NCI-H1417 treated with DMSO at 0.1 percent for 48 hours (cell line): ENCODE results near the gene SRPRA.
A peak's percentile ranks its signal among the peaks of the same experiment; 100 is the strongest.
"Not testable (repeated sequence)": the region's sequence is repeated elsewhere in the genome, so short reads cannot be mapped to it uniquely, and the experiment has no call there.

Experiments
- DNase-seq: peaks from one replicate; lab custom pipeline; 2025; lab: John Stamatoyannopoulos, UW

The SRPRA gene

GRCh38 chr11:126282736-126283591 is 14.3 kb upstream of the SRPRA start, which contains the start of gene TIRAP:
TSS of gene TIRAP (plus strand) at chr11:126283093. CDS start at chr11:126290895, 7,802 bp downstream.
- peak; percentile 31 for DNase-seq

DNA sequence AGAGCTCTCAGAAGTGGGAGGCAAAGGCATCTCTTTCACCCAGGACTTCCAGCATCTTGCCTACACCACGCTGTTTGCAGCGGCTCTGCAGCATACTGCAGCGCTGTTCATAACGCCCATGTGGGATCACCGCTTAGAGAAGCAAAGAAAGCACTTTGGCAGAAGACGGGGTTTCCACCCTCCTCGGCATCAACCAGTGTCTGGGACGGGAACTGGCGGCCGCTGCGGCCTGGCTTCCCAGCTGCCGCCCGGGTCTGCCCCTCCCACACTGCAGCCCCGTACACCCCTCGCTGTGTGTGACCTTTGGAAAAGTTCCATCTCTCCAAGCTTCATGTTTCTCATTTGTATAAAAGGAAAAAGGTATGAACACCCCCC is 13.7 kb upstream of the SRPRA start:
- DNase-seq, result no peak

GRCh38 chr11:126281666-126282175 is 13.0 kb upstream of the SRPRA start:
- DNase-seq, result no peak

DNA sequence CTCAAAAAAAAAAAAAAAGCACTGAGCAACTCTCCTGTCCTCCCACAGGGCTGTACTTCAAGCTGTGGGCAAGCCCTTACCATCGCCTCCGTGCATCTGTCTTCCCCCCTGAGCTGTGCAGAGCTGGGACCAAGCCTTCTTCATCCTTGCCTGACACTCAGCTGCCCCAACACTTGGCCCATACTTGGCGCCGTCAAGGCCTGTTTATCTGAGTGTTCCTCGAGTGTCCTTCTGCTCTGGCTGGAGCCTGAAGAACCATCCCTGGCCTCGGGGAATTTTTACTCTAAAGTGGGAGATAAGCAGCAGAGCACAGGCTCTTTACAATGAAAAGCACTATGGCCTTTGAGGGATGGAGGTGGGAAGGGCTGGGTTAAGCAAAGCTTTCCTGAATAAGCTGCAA is 12.6 kb upstream of the SRPRA start:
- DNase-seq, result no peak

- no peak for DNase-seq
These were observed 11.9 kb upstream of the SRPRA start for GRCh38 chr11:126280595-126280994.

- DNase-seq, result no peak
These were observed 10.5 kb upstream of the SRPRA start for GRCh38 chr11:126279191-126279590.

GRCh38 chr11:126277780-126278179 is 9.1 kb upstream of the SRPRA start:
- DNase-seq, result no peak

DNA sequence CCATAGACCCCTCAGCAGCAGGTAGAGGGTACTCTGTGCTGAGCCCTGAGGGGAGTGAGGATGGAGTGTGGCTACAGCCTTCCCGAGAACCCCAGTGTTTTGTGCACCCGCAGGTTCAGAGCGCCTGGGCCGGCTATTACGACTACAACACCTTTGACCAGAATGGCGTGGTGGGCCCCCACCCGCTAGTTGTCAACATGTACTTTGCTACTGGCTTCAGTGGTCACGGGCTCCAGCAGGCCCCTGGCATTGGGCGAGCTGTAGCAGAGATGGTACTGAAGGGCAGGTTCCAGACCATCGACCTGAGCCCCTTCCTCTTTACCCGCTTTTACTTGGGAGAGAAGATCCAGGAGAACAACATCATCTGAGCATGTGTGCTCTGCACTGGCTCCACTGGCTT is 8.6 kb upstream of the SRPRA start:
- DNase-seq, result no peak

- DNase-seq, result no peak
These were observed 361 bp downstream of the SRPRA start for GRCh38 chr11:126268361-126268707.

DNA sequence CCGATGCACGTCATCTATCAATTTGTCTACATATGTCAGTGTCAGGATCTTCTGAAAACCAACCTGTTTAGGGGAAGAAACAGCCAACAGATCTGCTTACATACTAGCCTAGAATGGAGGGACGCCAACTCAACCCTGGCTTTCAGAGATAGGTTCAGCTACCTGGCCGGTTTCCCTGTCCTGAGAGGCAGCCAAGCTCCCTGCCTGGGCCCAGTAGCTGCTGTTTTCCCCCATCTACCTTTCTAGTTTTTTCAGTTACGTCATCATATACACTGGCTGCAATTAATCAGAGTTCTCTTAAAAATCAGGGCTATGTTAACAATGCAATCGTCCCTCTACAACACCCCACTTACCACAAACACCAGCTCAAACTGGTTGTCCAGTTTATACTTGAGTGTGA is 1.0 kb downstream of the SRPRA start:
- no peak for DNase-seq

- DNase-seq, result no peak
These were observed 2.9 kb downstream of the SRPRA start for GRCh38 chr11:126265811-126266210.

DNA sequence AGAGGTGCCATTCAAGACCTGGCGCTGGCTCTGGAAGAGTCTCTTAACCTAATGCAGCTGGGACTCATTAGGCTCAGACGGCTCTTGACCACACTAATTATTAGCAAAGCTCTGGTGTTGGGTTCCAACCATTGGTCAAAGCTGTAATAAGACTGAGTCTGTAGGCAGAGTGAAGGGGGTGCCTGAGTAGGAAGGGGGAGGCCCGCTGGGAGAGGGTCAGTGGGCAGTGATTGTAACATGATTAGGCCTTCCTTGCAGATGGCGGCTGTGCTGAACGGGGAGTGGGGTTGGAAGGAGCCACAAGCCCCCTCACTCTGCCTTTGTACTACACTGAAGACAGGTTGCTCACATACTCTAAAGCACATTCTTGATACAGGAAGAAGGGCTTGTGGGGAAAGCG is 5.2 kb downstream of the SRPRA start:
- DNase-seq, result no peak

- no peak for DNase-seq
These were observed 6.5 kb downstream of the SRPRA start for GRCh38 chr11:126262216-126262615.

DNA sequence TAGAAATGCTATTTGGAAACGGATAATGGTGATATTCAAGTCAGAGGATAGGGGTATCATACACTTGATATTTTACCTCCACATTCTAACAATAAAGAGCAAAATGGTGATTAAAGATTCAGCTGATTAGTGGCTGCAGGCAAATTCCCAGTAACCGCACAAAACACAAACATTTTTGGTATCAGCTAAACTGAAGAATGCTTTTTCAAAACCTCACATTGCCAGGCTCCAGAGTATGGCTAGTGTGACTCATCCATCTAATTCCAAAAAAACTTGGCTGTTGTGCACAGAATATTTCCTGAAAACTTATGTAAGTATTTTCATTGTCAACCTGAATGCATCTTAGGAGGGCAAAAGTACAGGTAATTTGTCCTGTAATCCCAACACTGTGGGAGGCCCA is 10.9 kb downstream of the SRPRA start:
- no peak for DNase-seq

DNA sequence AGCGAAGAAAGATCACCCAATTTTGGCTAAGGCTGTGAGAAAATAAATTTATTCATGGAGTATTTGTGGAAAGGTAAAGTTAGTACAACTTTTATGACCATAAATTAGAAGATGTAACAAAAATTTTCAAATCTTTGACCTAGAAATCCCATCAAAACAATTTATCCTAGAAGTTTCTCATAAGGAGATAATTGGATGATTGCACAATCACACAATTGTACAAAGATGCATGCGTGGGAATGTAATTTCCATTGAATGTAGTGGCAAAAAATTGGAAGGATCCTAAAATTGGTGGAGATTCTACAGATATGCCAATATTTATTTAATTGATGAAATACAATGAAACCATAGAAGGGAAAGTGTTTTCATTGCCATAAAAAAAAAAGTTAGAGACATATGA is 11.6 kb downstream of the SRPRA start:
- DNase-seq, result no peak

DNA sequence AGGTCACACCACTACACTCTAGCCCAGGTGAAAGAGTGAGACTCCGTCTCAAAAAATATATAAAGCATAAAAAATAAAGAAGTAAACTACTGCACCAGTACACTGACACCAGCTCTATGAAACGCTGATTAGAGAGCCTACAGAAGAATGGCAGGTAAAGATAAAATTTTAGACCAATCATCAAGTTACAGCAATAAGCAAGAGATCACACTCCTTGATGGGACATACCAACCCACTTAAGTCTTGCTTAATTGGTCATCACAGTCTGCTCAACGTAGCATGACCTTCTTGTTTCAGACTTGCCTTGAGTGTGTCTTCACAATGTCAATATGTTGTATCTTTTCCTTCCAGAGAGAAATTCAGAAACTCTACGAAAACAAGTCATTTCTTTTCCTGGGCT is 12.5 kb downstream of the SRPRA start:
- DNase-seq, result no peak

DNA sequence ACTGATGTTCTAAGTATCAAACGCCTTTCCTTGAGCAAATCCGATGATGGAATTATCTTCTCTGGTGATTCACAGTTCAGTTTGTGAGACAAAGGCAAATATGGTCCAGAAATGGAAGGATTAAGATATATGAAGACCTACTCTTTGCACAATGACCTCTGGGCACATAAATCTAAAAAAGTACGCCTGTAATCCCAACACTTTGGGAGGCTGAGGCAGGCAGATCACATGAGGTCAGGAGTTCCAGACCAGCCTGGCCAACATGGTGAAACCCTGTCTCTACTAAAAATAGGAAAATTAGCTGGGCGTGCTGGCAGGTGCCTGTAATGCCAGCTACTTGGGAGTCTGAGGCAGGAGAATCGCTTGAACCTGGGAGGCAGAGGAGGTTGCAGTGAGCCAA is 13.2 kb downstream of the SRPRA start:
- DNase-seq, result not testable (repeated sequence)

- no peak for DNase-seq
These were observed 13.9 kb downstream of the SRPRA start for GRCh38 chr11:126254819-126255218.

DNA sequence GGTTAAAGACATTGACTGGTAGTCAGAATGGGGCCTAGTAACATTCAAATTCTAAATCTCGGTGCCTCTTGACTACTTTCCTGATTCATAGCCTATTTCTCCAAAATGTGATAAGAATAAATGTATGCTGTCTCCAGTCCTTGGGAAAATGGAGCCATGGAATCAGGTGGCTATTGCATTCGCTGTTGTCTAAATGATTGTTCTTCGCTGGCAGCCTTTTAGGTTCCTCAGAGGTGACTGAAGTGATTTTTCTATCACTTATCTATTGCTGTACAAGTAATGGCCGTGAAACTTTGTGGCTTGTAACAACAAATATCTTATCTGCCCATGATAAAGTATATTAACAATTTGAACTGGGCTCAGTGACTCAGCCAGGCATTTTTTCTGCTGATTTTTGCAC is 15.4 kb downstream of the SRPRA start:
- no peak for DNase-seq

DNA sequence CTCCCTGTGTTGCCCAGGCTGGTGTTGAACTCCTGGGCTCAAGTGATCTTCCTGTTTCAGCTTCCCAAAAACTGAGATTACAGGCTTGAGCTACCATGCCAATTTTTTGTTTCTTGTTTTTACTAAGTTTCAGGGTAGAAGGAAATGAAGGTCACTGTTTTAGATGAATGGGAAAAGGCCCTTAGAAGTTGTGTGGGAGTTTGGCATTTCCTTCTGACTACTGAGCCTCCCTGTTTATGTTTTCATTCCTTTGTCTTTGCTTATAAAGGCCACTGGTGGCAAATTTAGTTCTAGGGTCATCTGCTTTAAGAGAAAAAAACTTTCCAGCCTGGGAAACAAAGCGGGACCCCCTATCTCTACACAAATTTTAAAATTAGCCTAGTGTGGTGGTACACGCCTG is 22.1 kb downstream of the SRPRA start:
- no peak for DNase-seq

DNA sequence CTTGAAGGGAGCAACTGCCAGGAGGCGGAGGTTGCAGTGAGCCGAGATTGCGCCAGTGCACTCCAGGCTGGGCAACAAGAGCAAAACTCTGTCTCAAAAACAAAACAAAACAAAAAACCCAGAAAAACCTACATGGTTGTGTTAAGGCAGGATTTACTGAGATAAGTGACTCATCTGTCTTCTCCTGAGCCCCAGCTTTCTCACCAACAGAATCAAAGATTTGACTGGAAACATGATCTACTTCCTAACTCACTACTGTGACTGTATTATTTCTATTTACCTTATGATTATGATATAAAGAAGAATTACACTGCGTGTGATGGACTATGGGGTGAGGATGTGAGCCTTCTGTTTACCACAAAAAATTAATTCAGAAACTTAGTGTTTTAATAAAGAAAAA is 35.3 kb downstream of the SRPRA start:
- DNase-seq, result no peak

DNA sequence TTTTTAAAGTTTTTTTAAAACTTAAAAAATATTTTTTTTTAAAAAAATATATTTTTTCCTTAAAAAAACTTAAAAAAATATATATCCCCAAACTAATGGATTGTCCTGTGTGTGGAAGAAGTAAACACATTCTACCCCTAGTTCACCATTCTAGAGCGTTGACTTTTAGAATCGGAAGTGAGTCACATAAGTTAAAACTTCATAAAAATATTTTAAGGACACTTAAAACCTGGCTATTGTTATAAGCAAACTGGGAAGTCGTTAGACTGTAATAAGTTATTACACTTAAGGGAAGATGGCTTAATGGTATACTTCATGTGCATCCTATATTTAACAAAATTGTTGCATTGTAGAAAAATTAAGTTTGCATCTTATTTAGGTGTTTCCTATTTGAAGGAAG is 36.0 kb downstream of the SRPRA start:
- DNase-seq, result no peak

- no peak for DNase-seq
These were observed 36.8 kb downstream of the SRPRA start for GRCh38 chr11:126231725-126232459.
